GM12891 (cell line): ENCODE measurements around the gene SPG21.

Experiments used
- POLR2A ChIP-seq: IDR thresholded peaks from 2 replicates; pipeline ENCODE4 v1.6.1; 2011; ENCODE audit warnings: low read depth, low read length, control low read depth
- POLR2AphosphoS5 ChIP-seq: IDR thresholded peaks from 2 replicates; pipeline ENCODE4 v1.6.1; 2011; ENCODE audit warnings: low read depth, low read length, control low read depth

- TF ChIP-seq POLR2A (no peak), POLR2AphosphoS5 (no peak)
Observed at GRCh38 chr15:64916365-64916764, 73.3 kb downstream of the SPG21 start.
